Fibroblast of upper back skin (primary cell): ENCODE measurements around the gene SPAG4.

Experiments
- DNase-seq: peaks from one replicate; pipeline ENCODE4 v3.0.0-alpha.2; 2013

Gene SPAG4

DNA sequence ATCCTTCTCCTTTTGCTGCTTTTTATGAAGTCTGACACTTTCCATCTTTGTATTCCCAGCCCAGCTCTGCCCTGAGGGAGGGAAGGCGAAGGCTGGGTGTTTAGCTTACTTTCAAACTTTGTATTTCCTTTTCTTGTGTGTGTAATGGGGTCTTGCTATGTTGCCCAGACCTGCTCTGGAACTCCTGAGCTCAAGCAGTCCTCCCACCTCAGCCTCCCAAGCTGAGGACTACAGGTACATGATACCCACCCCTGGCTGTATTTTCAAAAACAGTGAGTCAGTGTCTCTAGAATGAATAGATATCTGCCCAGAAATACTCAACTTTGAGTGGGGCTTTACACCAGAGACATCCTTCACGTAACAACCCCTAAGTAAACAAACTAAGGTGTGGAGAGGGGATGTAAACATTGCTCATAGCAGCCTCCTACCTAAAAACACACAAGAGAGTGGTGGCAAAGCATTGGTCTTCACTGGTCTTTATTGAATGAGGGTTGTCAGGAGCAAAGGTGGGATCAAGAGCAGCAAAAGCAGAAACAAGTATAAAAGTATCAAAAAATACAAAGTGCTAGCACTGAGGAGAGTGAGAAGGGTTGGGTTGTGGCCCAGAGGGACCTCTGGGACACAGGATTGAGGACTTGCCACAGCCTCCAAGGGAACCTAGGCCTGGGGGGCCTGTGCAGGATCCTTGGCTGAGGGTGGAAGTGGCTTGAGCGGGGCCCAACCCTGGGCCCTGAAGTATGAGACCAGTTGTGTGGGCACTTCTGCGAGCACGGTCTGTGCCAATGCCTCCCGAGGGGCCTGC, 10.2 kb downstream of the SPAG4 start:
- DNase-seq: no peak

DNA sequence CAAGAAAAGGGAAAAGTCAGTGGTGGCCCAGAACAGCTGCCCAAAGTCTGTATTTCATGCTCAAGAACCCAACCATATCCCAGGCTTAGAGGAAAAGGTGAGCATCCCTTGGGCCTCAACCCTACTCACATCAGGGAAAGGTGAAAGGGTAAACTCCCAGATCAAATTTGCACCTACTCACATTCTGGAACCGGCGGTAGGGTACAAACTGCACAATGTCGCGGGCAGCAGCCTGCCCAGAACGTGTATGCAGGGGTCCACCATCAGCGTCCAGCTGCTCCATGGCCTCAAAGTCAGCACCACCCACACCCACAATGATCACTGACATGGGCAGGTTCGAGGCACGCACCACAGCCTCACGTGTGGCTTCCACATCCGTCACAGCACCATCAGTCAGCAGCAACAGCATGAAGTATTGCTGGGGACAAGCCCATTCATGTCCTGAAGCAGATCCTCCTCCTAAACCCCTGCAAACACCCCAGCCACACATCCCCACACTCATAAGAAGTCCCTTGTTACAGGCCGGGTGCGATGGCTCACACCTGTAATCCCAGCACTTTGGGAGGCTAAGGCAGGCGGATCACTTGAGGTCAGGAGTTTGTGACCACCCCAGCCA, 10.9 kb downstream of the SPAG4 start:
- no peak for DNase-seq

DNA sequence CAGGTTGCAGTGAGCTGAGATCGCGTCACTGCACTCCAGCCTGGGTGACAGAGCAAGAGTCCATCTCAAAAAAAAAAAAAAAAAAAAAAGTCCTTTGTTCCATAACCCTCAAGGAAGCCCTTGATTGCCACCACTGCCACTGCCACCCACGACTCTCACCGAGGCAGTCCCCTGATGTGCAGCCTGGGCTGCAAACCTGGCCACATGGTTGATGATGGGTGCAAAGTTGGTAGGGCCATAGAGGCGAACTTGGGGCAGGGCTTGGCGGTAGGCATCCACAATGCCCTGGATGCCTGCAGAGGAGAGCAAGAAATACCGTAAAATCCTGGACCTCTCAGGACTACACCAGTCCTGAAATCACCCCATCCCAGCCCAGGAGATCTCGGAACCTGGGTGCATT, 11.5 kb downstream of the SPAG4 start:
- no peak for DNase-seq

DNA sequence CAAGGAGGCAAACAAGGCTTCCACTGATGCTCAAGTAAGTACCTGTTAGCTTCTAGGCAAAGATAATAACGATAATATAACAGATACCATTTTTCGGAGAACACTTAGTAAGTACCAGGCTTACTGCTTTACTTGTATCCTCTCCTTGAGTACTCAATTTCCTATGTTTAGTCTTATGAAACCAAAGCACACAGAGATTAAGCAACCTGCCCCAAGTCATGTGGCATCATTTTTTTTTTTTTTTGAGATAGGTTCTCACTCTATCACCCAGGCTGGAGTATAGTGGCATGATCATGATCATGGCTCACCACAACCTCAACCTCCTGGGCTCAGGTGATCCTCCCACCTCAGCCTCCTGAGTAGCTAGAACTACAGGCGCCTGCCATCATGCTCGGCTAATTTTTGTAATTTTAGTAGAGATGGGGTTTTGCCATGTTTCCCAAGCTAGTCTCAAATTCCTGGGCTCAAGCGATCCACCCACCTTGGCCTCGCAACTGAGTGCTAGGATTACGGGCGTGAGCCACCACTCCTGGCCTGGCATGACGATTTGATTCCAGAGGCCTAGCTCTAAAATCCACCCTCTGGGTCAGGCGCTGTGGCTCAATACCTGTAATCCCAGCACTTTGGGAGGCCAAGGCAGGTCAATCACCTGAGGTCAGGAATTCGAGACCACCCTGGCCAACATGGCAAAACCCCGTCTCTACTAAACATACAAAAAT, 14.0 kb downstream of the SPAG4 start:
- DNase-seq: no peak

DNA sequence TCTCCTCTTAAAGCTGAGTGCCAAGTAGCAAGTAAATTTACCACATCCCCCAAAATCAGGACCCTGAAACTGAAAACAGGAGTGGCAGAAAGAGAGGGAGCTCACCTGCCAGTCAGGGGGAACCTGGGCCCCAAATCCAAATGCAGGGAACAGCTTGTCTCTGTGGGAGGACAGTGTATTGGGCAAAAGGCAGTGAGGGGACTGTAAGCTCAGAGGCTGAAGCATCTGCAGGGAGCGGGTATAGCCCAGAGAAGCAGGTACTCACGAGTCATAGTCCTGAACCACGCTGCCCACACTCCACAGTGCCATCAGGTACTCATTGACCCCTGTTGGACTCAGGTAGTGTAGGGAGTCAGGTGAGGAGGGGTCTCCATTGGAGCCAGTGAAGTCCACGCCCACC, 15.0 kb downstream of the SPAG4 start:
- DNase-seq: no peak

DNA sequence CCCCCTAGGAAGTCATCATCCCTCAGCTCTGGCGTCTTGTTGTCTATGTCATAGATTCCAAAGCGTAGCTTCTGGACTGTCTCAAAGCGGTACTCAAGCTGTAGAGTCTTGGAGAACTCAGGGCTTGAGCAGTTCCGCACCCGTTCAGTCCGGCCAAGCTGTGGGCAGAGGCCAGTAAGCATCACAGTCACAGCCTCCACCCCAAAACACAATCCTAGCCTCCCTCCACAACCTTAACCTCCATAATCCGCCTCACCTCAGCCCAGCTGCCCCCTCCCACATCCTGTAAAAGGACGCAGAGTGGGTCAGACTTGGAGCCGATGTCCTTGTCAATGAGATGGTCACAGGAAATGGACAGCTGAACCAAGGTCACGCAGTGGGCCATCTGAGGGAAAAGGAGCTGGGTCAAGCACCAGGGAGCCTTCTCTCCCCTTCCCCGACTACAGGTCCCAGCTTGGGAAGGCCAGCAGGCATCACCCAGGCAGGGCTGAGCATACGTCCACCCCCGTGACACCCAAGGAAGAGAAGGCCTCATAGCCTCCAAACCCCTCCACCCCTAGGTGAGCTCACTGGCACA, 17.0 kb downstream of the SPAG4 start:
- no peak for DNase-seq

DNA sequence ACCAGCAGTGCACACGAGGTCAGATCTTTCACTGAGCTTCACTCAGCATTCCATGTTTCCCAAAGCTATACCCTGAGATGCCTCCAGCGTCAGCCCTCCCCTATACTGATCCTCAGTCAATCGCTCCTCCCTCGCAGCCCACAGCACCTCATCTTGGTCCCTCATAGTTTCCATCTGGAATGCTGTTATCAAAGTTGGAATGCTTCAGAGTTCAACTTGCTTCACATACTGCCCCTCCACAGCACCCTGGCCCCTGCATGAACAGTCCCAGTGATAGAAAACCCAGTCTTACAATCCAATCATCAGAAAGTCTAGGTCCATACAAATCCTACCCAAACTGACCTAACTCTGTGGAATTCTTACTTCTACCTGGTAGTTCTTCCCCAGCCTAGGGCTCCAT, 20.0 kb downstream of the SPAG4 start:
- DNase-seq: no peak

DNA sequence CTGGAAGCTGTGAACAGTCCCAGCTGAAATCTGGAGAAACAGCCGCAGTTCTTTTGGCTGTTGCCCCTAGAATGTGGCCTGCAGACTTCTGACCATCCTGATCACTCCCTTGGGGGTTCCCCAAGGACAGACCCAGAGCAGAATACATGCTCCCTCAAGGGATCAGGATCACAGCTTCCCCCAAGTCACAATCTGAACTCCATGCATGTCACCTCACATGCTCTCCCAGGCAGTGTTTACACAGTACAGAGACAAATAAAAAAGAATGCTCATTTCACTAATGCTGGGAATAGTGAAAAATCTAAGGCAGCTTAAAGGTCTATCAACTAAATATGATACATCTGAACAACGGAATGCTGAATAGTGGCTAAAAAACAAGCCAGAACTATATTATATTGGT, 20.5 kb downstream of the SPAG4 start:
- no peak for DNase-seq

DNA sequence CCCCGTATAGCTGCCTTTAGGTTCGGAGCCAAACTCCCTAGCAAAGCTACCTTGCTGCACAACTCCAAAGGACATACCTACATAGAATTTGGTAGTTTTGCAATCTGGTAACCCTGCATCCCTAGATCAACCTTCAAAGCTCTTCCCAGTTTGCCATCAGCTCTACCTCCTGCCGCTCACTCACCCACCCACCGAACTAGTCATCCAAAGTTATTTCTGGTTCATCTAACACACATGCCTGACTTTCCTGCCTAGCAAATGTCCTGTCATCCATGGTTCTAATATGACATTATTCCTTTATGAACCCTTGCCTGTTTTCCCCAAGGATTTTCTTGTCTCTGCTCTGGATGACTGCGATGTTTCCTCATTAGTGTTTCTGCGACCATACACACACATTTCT, 21.6 kb downstream of the SPAG4 start:
- DNase-seq: no peak

DNA sequence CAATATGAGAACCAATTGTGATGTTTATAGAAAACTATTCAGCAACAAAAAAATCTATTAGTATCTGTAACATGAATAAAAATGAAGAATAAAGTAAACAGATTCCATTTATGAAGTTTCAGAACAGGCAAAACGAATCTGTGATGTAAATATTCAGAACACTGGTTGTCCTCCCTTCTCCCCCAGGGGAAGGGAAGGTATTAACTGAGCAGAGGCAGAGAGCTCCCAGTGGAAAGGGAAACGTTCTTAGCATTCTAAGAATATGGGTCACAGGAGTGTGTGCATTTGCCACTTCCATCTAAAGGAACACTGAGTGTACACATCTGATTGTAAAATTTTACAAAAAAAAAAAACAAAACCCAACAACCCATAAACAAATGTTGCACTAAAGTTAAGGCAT, 23.1 kb downstream of the SPAG4 start:
- DNase-seq: no peak

DNA sequence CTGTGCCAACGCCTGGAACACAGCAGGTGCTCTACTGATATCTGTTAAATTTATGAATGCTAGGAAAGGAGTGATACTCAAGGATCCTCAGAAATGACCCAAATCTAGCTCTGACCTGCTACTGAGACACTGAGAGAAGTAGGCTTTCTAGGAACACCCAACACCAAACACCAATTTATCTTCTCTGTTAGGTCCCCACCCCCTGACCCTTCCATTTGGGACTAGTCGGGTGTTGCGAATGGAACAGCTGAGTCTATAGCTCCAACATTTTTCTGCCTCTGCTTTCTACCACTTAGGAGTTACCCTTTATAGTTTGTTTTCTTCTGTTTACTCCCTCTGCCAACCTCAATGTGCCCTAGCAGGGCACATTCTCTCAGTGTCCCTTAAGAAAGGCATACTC, 25.1 kb downstream of the SPAG4 start:
- DNase-seq: no peak

DNA sequence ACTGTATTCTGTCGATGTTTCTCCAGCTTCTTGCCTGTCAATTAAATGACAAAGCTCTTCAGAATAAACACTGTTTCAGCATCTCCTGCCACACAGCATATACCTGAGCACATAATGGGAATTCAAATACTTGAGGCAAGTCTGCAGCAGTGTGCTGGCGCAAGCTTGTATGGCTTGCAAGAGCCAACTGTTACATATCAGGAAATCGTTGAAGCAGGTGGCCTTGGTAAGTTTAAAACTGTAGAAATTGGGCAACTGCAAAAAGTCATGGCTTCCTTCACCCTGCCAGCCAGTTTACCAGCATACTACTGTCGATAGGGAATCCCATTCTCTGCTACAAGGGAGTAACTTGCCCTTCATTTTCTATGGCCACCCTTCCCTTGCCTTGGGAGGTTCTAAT, 26.1 kb downstream of the SPAG4 start:
- no peak for DNase-seq

DNA sequence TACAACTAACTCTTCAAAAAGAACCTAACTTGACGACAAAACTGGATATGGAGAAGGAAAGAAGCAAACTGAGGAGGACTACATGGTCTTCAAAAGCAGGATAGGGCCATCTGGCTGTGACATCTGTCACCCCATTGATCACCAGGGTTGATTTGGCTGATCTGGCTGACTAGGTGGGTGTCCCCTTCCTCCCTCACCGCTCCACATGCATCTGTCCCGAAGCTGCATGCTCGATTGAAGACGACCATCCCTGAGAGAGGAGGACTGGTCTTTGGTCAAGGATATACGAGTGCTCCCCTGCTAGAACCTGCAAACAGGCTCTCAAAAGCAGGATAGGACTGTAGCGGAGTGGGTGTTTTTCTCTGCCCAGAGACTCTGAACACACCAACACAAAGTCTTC, 27.4 kb downstream of the SPAG4 start:
- DNase-seq: no peak

DNA sequence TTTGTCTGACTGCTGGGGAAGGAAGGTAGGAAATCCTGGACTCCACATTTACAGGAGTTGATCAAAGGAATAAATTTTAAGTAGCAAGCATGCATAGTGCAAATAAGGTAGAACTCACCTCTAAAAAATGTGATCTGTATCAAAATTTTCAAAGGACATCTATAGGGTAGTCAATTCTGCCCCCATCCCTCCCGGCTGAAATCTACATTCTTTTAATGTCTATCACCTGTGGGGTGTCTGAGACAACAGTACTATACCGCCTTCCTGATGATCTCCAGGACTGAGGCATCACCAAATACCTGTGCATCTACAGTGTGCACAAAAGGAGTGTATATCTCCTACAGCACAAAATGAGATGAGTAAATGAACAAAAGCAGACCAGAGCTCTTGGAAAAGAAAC, 29.2 kb downstream of the SPAG4 start:
- DNase-seq: no peak

DNA sequence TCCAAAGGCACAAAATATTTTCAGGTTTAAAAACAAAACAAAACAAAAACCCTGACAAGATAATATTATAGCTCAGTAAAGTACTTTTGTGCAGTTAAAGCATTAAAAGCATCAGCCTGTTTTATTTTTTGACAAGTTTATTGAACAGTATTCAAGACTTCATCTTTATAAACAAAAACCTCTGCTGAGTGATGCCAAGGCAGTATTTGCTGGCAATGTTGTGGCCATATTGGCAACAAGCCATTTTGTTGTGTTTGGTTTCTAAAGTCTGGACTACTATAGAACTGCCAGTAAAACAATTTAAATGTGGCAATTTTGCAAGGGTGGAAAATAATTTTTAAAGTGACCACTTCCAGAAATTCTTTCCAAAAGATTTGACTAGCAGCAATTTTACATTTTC, 33.2 kb downstream of the SPAG4 start:
- DNase-seq: no peak

DNA sequence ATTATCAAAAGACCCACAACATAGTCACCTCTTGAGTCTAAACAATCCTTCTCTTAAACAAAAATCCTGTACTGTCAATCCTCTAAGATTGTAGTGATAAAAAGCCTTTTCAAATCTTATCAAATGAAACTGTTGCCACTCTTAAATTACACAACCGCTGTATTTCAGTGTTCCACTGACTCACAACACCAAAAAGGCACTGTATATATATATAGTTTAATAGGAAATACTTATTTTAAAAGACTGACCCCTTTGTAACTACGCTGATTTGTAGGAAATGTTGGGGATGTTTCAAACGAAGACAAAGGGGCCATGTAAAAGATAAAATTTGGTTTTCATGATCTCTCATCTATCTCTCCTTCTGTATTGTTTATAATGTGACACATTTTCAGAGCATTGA, 35.0 kb downstream of the SPAG4 start:
- DNase-seq: no peak

DNA sequence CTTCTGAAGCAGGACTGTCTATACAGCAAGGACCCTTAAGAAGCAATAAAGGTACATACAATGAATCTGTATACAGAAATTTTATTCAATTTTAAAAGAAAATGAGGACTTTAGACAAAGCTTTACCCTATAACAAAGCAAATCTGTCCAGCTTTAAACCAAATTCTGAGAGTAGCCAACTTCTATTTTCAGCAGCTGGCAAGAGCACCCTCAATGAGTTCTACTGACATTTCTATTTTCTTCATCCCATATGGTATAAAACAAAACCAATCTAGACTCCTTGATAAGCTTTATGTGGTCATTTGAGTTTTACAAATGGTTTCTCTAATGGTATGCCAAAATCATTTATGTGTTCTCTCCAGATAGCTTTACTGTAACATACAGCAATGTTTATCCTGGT, 36.3 kb downstream of the SPAG4 start:
- no peak for DNase-seq

DNA sequence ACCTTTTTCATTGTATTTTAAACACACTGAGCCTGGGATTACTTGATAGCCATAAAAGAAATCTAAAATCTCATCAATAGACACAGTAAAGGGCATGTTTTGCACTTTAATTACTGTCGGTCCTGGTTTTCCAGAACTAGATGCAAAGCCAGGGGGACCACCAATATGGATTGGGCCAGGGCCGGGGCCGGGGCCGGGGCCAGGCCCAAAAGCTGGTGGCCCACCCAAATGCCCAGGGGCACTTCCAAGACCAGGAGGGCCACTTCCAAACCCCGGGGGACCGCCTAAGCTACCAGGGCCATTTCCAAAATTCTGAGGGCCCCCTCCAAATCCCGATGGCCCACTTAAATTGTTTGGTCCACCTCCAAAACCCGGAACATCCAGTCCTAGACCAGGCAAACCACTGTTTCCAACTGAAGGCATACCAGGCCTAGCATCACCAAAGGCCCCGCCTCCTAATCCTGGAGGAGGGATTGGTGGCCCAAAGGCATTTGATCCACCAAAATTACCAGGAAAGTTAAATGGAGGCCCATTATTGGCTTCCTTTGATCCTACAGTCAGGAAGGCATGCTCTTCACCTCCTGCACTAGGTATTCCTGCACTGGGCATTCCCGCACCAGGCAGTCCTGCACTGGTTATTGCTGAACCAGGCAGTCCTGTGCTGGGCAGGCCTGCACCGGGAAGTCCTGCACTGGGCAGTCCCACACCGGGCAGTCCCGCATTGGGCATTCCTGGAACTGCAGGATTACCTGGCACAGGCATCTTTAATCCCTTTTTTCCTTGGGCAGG, 37.2 kb downstream of the SPAG4 start:
- no peak for DNase-seq

DNA sequence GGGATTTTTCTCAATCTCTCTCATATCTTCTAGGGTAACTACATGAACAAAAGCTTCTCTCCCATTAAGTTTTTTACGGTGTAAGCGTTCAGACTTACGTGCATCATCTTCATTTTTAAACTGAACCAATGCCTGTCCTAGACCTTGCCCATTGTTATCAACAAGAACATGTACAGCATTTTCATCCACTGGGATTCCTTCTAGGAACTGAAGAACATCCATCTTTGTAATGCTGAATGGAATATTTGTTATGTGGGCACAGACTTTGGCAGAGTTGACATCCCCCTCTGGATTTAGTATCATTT, 37.8 kb downstream of the SPAG4 start:
- no peak for DNase-seq

DNA sequence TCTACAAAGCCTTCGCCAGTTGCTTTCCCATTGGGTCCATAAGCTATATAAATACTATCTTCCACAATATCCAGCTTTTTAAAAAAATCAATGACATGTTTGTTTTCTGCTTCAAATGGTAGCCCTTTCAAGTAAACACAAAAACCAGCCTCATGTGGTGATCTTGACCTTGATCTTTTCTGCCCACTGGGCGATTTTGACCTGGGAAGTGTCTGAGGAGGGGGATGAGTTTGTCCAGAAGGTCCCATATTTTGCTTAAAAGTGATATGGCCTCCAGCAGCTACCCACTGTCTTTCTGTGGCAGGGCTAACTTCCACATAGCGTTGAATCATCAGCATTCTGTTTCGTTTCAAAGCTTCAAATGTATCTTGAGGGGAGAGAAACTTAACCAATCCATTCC, 38.3 kb downstream of the SPAG4 start:
- no peak for DNase-seq

DNA sequence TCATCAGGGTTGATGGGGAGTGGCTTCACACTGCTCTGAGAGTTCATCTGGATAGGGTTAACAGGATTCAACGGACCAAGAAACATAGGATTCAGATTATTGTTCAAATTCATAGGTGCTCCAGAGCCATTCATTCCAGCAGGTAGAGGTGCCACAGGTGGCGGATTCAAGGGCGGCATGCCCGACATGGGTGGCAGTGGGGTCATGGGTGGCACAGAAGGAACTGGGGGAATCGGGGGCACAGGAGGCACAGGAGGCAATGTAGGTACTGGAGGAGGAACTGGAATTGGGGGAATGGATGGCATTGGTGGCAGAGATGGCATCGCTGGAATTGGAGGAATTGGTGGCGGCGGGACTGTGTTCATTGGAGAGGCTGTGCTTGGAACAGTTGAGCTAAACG, 38.8 kb downstream of the SPAG4 start:
- no peak for DNase-seq

DNA sequence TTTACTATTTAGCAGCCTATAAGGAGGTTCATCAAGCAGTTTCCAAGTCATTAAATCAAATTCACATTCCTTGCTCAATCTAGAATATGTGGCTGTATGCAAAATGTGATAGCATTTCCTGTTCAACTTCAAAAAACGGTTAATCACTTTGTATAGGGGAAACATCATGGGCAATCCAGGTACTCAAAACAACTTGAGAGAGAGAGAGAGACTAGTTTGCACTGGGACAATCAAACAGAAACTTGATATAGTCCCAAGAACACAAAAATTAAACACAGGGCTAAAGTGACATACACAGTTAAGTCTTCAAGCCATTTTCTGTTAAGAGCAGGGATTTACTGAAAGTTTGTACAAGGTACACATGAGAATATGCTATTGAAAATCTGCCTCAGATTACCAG, 41.6 kb downstream of the SPAG4 start:
- DNase-seq: no peak
